GM23338 (cell line): ENCODE results near the gene GPR158. TPM values are rescaled to one million over a fixed set of nuclear protein-coding genes. Genes with fewer than 3 reads are reported as not detected.

ENCODE experiments used
- ATAC-seq: fragments of 200-7000 bp; cut with Tn5 transposase; 3 replicates; pipeline ENCODE4 v1.9.1; 2020
- DNase-seq: peaks from one replicate; pipeline ENCODE4 v3.0.0-alpha.2; 2015; ENCODE audit warnings: low spot score
- H2AFZ ChIP-seq: fragments of 200-600 bp; sonication (generic); 2 replicates; pipeline ENCODE4 v1.8.0; 2016; ENCODE audit warnings: antibody characterized with exemption, mild to moderate bottlenecking, moderate library complexity
- H3F3A ChIP-seq: fragments of 200-600 bp; sonication (generic); replicated peaks from 2 replicates; pipeline ENCODE4 v1.8.0; 2017; ENCODE audit warnings: antibody characterized with exemption, mixed run types, low read depth
- H3K27ac ChIP-seq: fragments of 200-600 bp; sonication (generic); 2 replicates; pipeline ENCODE4 v1.6.1; 2016; ENCODE audit warnings: low read depth
- H3K27me3 ChIP-seq: fragments of 200-600 bp; sonication (generic); 2 replicates; pipeline ENCODE4 v1.8.0; 2016; ENCODE audit warnings: mild to moderate bottlenecking, mixed run types, moderate library complexity; ENCODE audit not compliant: insufficient read depth
- H3K36me3 ChIP-seq: fragments of 200-600 bp; sonication (generic); 2 replicates; pipeline ENCODE4 v1.8.0; 2016; ENCODE audit warnings: mild to moderate bottlenecking; ENCODE audit not compliant: insufficient read depth
- H3K4me1 ChIP-seq: fragments of 200-600 bp; sonication (generic); 2 replicates; pipeline ENCODE4 v1.8.0; 2016; ENCODE audit warnings: mild to moderate bottlenecking, moderate library complexity; ENCODE audit not compliant: insufficient read depth
- H3K4me2 ChIP-seq: fragments of 200-600 bp; sonication (generic); 2 replicates; pipeline ENCODE4 v1.7.1; 2017; ENCODE audit warnings: mixed run types
- H3K4me3 ChIP-seq: fragments of 200-600 bp; sonication (generic); 2 replicates; pipeline ENCODE4 v1.6.1; 2016; ENCODE audit warnings: mixed run types
- H3K79me2 ChIP-seq: fragments of 200-600 bp; sonication (generic); replicated peaks from 2 replicates; pipeline ENCODE4 v1.8.0; 2017; ENCODE audit warnings: mild to moderate bottlenecking; ENCODE audit not compliant: insufficient read depth
- H3K9me2 ChIP-seq: fragments of 200-600 bp; sonication (generic); 2 replicates; pipeline ENCODE4 v1.8.0; 2017; ENCODE audit not compliant: insufficient read depth
- H4K20me1 ChIP-seq: fragments of 200-600 bp; sonication (generic); replicated peaks from 2 replicates; pipeline ENCODE4 v1.8.0; 2017; ENCODE audit warnings: mild to moderate bottlenecking; ENCODE audit not compliant: insufficient read depth
- H3K27ac Mint-ChIP-seq: 2 replicates; pipeline ENCODE4 v1.8.0; 2020; ENCODE audit warnings: inconsistent platforms, mild to moderate bottlenecking, moderate library complexity, mixed read lengths
- H3K27me3 Mint-ChIP-seq: 3 replicates; pipeline ENCODE4 v1.8.0; 2022; ENCODE audit warnings: low read depth, mild to moderate bottlenecking, moderate library complexity, mixed read lengths, inconsistent platforms; ENCODE audit not compliant: insufficient read depth, poor library complexity
- H3K36me3 Mint-ChIP-seq: 3 replicates; pipeline ENCODE4 v1.8.0; 2021; ENCODE audit warnings: low read depth, mild to moderate bottlenecking, inconsistent platforms, moderate library complexity, mixed read lengths
- H3K4me1 Mint-ChIP-seq: 3 replicates; pipeline ENCODE4 v1.8.0; 2020; ENCODE audit warnings: mild to moderate bottlenecking, inconsistent platforms, mixed read lengths
- H3K4me3 Mint-ChIP-seq: 3 replicates; pipeline ENCODE4 v1.8.0; 2021; ENCODE audit warnings: moderate library complexity, mild to moderate bottlenecking, inconsistent platforms, mixed read lengths
- H3K9me3 Mint-ChIP-seq: 3 replicates; pipeline ENCODE4 v1.8.0; 2020; ENCODE audit warnings: moderate library complexity, mild to moderate bottlenecking, inconsistent platforms, mixed read lengths
- CREB1 ChIP-seq: fragments of 250-450 bp; sonication (Bioruptor Pico); IDR thresholded peaks from 2 replicates; pipeline ENCODE4 v1.5.0; 2020; ENCODE audit warnings: low read depth, mild to moderate bottlenecking, moderate library complexity
- CTCF ChIP-seq, 2 experiments: fragments of 200-600 bp in 1 of 2; sonication (generic) in 1 of 2; conservative IDR thresholded peaks; 2 replicates each; pipeline versions ENCODE4 v1.5.1 to v1.6.1; 2016 to 2017; ENCODE audit warnings: antibody characterized with exemption in 2 of 2, low read depth in 2 of 2, mild to moderate bottlenecking in 2 of 2, moderate library complexity in 1 of 2
- ETS1 ChIP-seq: IDR thresholded peaks from 2 replicates; pipeline ENCODE4 v1.6.1; 2016; ENCODE audit warnings: antibody characterized with exemption
- EZH2 ChIP-seq: fragments of 200-600 bp; sonication (generic); IDR thresholded peaks from one replicate; pipeline ENCODE4 v1.8.0; 2017; ENCODE audit warnings: antibody characterized with exemption, mild to moderate bottlenecking, low read depth; ENCODE audit not compliant: unreplicated experiment
- EZH2phosphoT487 ChIP-seq: fragments of 200-600 bp; sonication (generic); IDR thresholded peaks from one replicate; pipeline ENCODE4 v1.8.1; 2018; ENCODE audit warnings: antibody characterized with exemption; ENCODE audit not compliant: unreplicated experiment
- JUNB ChIP-seq: IDR thresholded peaks from one replicate; pipeline ENCODE4 v1.6.1; 2016; ENCODE audit warnings: antibody characterized with exemption; ENCODE audit not compliant: unreplicated experiment
- NANOG ChIP-seq: IDR thresholded peaks from 2 replicates; pipeline ENCODE4 v1.6.1; 2016; ENCODE audit warnings: antibody characterized with exemption, borderline replicate concordance
- POLR2AphosphoS5 ChIP-seq: IDR thresholded peaks from 2 replicates; pipeline ENCODE4 v1.6.1; 2016; ENCODE audit warnings: antibody characterized with exemption, low read depth
- REST ChIP-seq: IDR thresholded peaks from one replicate; pipeline ENCODE4 v1.6.1; 2018; ENCODE audit warnings: antibody characterized with exemption; ENCODE audit not compliant: unreplicated experiment
- STAT1 ChIP-seq: IDR thresholded peaks from one replicate; pipeline ENCODE4 v1.6.1; 2016; ENCODE audit warnings: antibody characterized with exemption; ENCODE audit not compliant: unreplicated experiment
- ZNF114 ChIP-seq: fragments of 250-450 bp; sonication (Bioruptor Pico); IDR thresholded peaks from 2 replicates; pipeline ENCODE4 v1.5.0; 2020; ENCODE audit warnings: mild to moderate bottlenecking, moderate library complexity
- ZNF331 ChIP-seq: fragments of 250-450 bp; sonication (Bioruptor Pico); IDR thresholded peaks from 2 replicates; pipeline ENCODE4 v1.5.0; 2020; ENCODE audit warnings: low read depth, mild to moderate bottlenecking, moderate library complexity
- ZNF462 ChIP-seq: fragments of 250-450 bp; sonication (Bioruptor Pico); IDR thresholded peaks from 2 replicates; pipeline ENCODE4 v1.5.0; 2020; ENCODE audit warnings: mild to moderate bottlenecking, moderate library complexity
- polyA plus RNA-seq: library from polyadenylated mRNA; unstranded; fragments of >200 nt; fragmentation: Nextera tagmentation; extraction: Ambion mirVana; gene quantifications from 2 replicates; pipeline ENCODE4 v1.2.1, GENCODE V29; 2016
- total RNA-seq: library from RNA; depleted of rRNA; stranded (reverse); fragments of >200 nt; shearing (Covaris generic); gene quantifications from 2 replicates; pipeline ENCODE4 v1.2.3, GENCODE V29; 2014

The GPR158 gene
- total and polyA plus RNA-seq, 2 experiments from 2014 or later: 0.13 to 1.5 TPM

GRCh38 chr10:25209618-25210017 is 34.8 kb downstream of the GPR158 start:
- Mint-ChIP-seq H3K36me3 (no peaks in the 10 kb centered on the region), H3K4me3 (no peak overlapping the region), H3K4me1 (peaks cover 7% of the 10 kb centered on the region; the same call in 2 of the 3 replicates), H3K27ac (no peak overlapping the region), H3K27me3 (peaks cover 4% of the 10 kb centered on the region), H3K9me3 (no peaks in the 10 kb centered on the region)
- ATAC-seq (no peak), DNase-seq (no peak)
- Histone ChIP-seq H3F3A (no peaks in the 10 kb centered on the region), H3K79me2 (no peaks in the 10 kb centered on the region), H3K27ac (no peak overlapping the region), H3K27me3 (no peaks in the 10 kb centered on the region), H3K4me2 (no peak overlapping the region), H3K9me2 (no peaks in the 10 kb centered on the region), H4K20me1 (no peaks in the 10 kb centered on the region), H3K4me1 (peaks cover 6% of the 10 kb centered on the region), H2AFZ (no peak overlapping the region), H3K4me3 (no peak overlapping the region), H3K36me3 (no peaks in the 10 kb centered on the region)
- TF ChIP-seq ZNF331 (CRISPR knock-in tag) (no peak), ETS1 (no peak), EZH2phosphoT487 (no peak), REST (no peak), ZNF114 (CRISPR knock-in tag) (no peak), ZNF462 (CRISPR knock-in tag) (no peak), NANOG (no peak), STAT1 (no peak), CTCF (conservative IDR thresholded peaks at IDR 0.05; ENCODE audit: low read depth in 2 of 2) (no peak), EZH2 (no peak), POLR2AphosphoS5 (no peak), CREB1 (CRISPR knock-in tag) (no peak), JUNB (no peak)
